ENCODE results near the gene UBL3.

Gene UBL3

GRCh38 chr13:29753618-29754472 is 96.6 kb downstream of the UBL3 start:
- H3K27me3 ChIP-seq (ENCODE audit: insufficient read depth, low read length): no peaks in the 10 kb centered on the region
- peaks cover 3% of the 10 kb centered on the region; the same call in 1 of the 2 replicates for H3K4me1 ChIP-seq (ENCODE audit: insufficient read depth, low read length)
- no peak overlapping the region for H3K9ac ChIP-seq (ENCODE audit: low read depth, low read length)
- no peaks in the 10 kb centered on the region for H3K9me3 ChIP-seq (ENCODE audit: insufficient read depth, low read depth, low read length)
- no peak overlapping the region for H3K4me3 ChIP-seq (ENCODE audit: low read length)
- H3K27ac ChIP-seq (ENCODE audit: low read length): no peak overlapping the region
- H3K36me3 ChIP-seq (ENCODE audit: insufficient read depth, low read depth, low read length): no peaks in the 10 kb centered on the region

- H3K27me3 ChIP-seq (ENCODE audit: insufficient read depth, low read length): no peaks in the 10 kb centered on the region
- H3K9ac ChIP-seq (ENCODE audit: low read depth, low read length): no peak overlapping the region
- no peak overlapping the region for H3K27ac ChIP-seq (ENCODE audit: low read length)
- peaks cover 3% of the 10 kb centered on the region; the same call in 1 of the 2 replicates for H3K4me1 ChIP-seq (ENCODE audit: insufficient read depth, low read length)
- H3K36me3 ChIP-seq (ENCODE audit: insufficient read depth, low read depth, low read length): no peaks in the 10 kb centered on the region
- no peak overlapping the region for H3K4me3 ChIP-seq (ENCODE audit: low read length)
- no peaks in the 10 kb centered on the region for H3K9me3 ChIP-seq (ENCODE audit: insufficient read depth, low read depth, low read length)
These were observed 98.2 kb downstream of the UBL3 start for GRCh38 chr13:29752175-29752574.

- Histone ChIP-seq H3K27me3 (ENCODE audit: insufficient read depth, low read length) (no peaks in the 10 kb centered on the region), H3K9ac (ENCODE audit: low read depth, low read length) (no peak overlapping the region), H3K9me3 (ENCODE audit: insufficient read depth, low read depth, low read length) (no peaks in the 10 kb centered on the region), H3K36me3 (ENCODE audit: insufficient read depth, low read depth, low read length) (no peaks in the 10 kb centered on the region), H3K4me3 (ENCODE audit: low read length) (no peak overlapping the region), H3K27ac (ENCODE audit: low read length) (no peak overlapping the region), H3K4me1 (ENCODE audit: insufficient read depth, low read length) (peaks cover 3% of the 10 kb centered on the region; the same call in 1 of the 2 replicates)
These were observed 100.3 kb downstream of the UBL3 start for GRCh38 chr13:29750183-29750530.

GRCh38 chr13:29749401-29750182 is 100.8 kb downstream of the UBL3 start:
- H3K27me3 ChIP-seq (ENCODE audit: insufficient read depth, low read length): no peaks in the 10 kb centered on the region
- no peak overlapping the region for H3K9ac ChIP-seq (ENCODE audit: low read depth, low read length)
- no peak overlapping the region for H3K27ac ChIP-seq (ENCODE audit: low read length)
- H3K4me1 ChIP-seq (ENCODE audit: insufficient read depth, low read length): peaks cover 3% of the 10 kb centered on the region; the same call in 1 of the 2 replicates
- H3K36me3 ChIP-seq (ENCODE audit: insufficient read depth, low read depth, low read length): no peaks in the 10 kb centered on the region
- H3K4me3 ChIP-seq (ENCODE audit: low read length): no peak overlapping the region
- H3K9me3 ChIP-seq (ENCODE audit: insufficient read depth, low read depth, low read length): no peaks in the 10 kb centered on the region

- H3K4me3 ChIP-seq (ENCODE audit: low read length): no peak overlapping the region
- no peaks in the 10 kb centered on the region for H3K9me3 ChIP-seq (ENCODE audit: insufficient read depth, low read depth, low read length)
- H3K27me3 ChIP-seq (ENCODE audit: insufficient read depth, low read length): no peaks in the 10 kb centered on the region
- H3K36me3 ChIP-seq (ENCODE audit: insufficient read depth, low read depth, low read length): no peaks in the 10 kb centered on the region
- no peak overlapping the region for H3K27ac ChIP-seq (ENCODE audit: low read length)
- H3K4me1 ChIP-seq (ENCODE audit: insufficient read depth, low read length): no peaks in the 10 kb centered on the region
- no peak overlapping the region for H3K9ac ChIP-seq (ENCODE audit: low read depth, low read length)
These were observed 102.3 kb downstream of the UBL3 start for GRCh38 chr13:29748097-29748496.

- no peaks in the 10 kb centered on the region for H3K27me3 ChIP-seq (ENCODE audit: insufficient read depth, low read length)
- no peak overlapping the region for H3K27ac ChIP-seq (ENCODE audit: low read length)
- no peaks in the 10 kb centered on the region for H3K4me1 ChIP-seq (ENCODE audit: insufficient read depth, low read length)
- no peaks in the 10 kb centered on the region for H3K36me3 ChIP-seq (ENCODE audit: insufficient read depth, low read depth, low read length)
- no peaks in the 10 kb centered on the region for H3K9me3 ChIP-seq (ENCODE audit: insufficient read depth, low read depth, low read length)
- H3K4me3 ChIP-seq (ENCODE audit: low read length): no peak overlapping the region
- no peak overlapping the region for H3K9ac ChIP-seq (ENCODE audit: low read depth, low read length)
These were observed 104.2 kb downstream of the UBL3 start for GRCh38 chr13:29746148-29746677.

GRCh38 chr13:29745704-29746103 is 104.7 kb downstream of the UBL3 start:
- Histone ChIP-seq H3K4me1 (ENCODE audit: insufficient read depth, low read length) (no peaks in the 10 kb centered on the region), H3K4me3 (ENCODE audit: low read length) (no peak overlapping the region), H3K27ac (ENCODE audit: low read length) (no peak overlapping the region), H3K27me3 (ENCODE audit: insufficient read depth, low read length) (no peaks in the 10 kb centered on the region), H3K36me3 (ENCODE audit: insufficient read depth, low read depth, low read length) (no peaks in the 10 kb centered on the region), H3K9me3 (ENCODE audit: insufficient read depth, low read depth, low read length) (no peaks in the 10 kb centered on the region), H3K9ac (ENCODE audit: low read depth, low read length) (no peak overlapping the region)

- H3K9me3 ChIP-seq (ENCODE audit: insufficient read depth, low read depth, low read length): no peaks in the 10 kb centered on the region
- no peaks in the 10 kb centered on the region for H3K27me3 ChIP-seq (ENCODE audit: insufficient read depth, low read length)
- no peak overlapping the region for H3K4me3 ChIP-seq (ENCODE audit: low read length)
- no peaks in the 10 kb centered on the region for H3K36me3 ChIP-seq (ENCODE audit: insufficient read depth, low read depth, low read length)
- no peak overlapping the region for H3K9ac ChIP-seq (ENCODE audit: low read depth, low read length)
- H3K27ac ChIP-seq (ENCODE audit: low read length): no peak overlapping the region
- no peaks in the 10 kb centered on the region for H3K4me1 ChIP-seq (ENCODE audit: insufficient read depth, low read length)
These were observed 107.1 kb downstream of the UBL3 start for GRCh38 chr13:29743201-29743786.

GRCh38 chr13:29740961-29741360 is 109.5 kb downstream of the UBL3 start:
- Histone ChIP-seq H3K4me1 (ENCODE audit: insufficient read depth, low read length) (no peaks in the 10 kb centered on the region), H3K9me3 (ENCODE audit: insufficient read depth, low read depth, low read length) (no peaks in the 10 kb centered on the region), H3K9ac (ENCODE audit: low read depth, low read length) (no peak overlapping the region), H3K4me3 (ENCODE audit: low read length) (no peak overlapping the region), H3K27me3 (ENCODE audit: insufficient read depth, low read length) (no peaks in the 10 kb centered on the region), H3K36me3 (ENCODE audit: insufficient read depth, low read depth, low read length) (no peaks in the 10 kb centered on the region), H3K27ac (ENCODE audit: low read length) (no peak overlapping the region)

GRCh38 chr13:29737061-29737460 is 113.4 kb downstream of the UBL3 start:
- no peaks in the 10 kb centered on the region for H3K36me3 ChIP-seq (ENCODE audit: insufficient read depth, low read depth, low read length)
- no peaks in the 10 kb centered on the region for H3K9me3 ChIP-seq (ENCODE audit: insufficient read depth, low read depth, low read length)
- no peaks in the 10 kb centered on the region for H3K4me1 ChIP-seq (ENCODE audit: insufficient read depth, low read length)
- no peaks in the 10 kb centered on the region for H3K27me3 ChIP-seq (ENCODE audit: insufficient read depth, low read length)
- no peak overlapping the region for H3K4me3 ChIP-seq (ENCODE audit: low read length)
- H3K27ac ChIP-seq (ENCODE audit: low read length): no peak overlapping the region
- H3K9ac ChIP-seq (ENCODE audit: low read depth, low read length): no peak overlapping the region

GRCh38 chr13:29733147-29733611 is 117.2 kb downstream of the UBL3 start:
- no peaks in the 10 kb centered on the region for H3K27me3 ChIP-seq (ENCODE audit: insufficient read depth, low read length)
- no peaks in the 10 kb centered on the region for H3K36me3 ChIP-seq (ENCODE audit: insufficient read depth, low read depth, low read length)
- no peaks in the 10 kb centered on the region for H3K4me1 ChIP-seq (ENCODE audit: insufficient read depth, low read length)
- H3K9me3 ChIP-seq (ENCODE audit: insufficient read depth, low read depth, low read length): no peaks in the 10 kb centered on the region
- no peak overlapping the region for H3K9ac ChIP-seq (ENCODE audit: low read depth, low read length)
- no peak overlapping the region for H3K27ac ChIP-seq (ENCODE audit: low read length)
- H3K4me3 ChIP-seq (ENCODE audit: low read length): no peak overlapping the region
